NCI-H146 (cell line): ENCODE results near the gene NOB1.
"Not testable (repeated sequence)": the region's sequence is repeated elsewhere in the genome, so short reads cannot be mapped to it uniquely, and the experiment has no call there.

ENCODE experiments used
- DNase-seq: peaks from one replicate; lab custom pipeline; 2025; lab: John Stamatoyannopoulos, UW

Gene NOB1

GRCh38 chr16:69761983-69762813 is 7.5 kb upstream of the NOB1 start, which contains the start of gene WWP2:
Gene WWP2 (plus strand): TSS chr16:69762332. CDS start chr16:69787011, 24,679 bp downstream.
- DNase-seq: peak; percentile 86

GRCh38 chr16:69757375-69757774 is 2.6 kb upstream of the NOB1 start:
- DNase-seq: not testable (repeated sequence)

- DNase-seq: no peak
Measured at GRCh38 chr16:69756705-69757104, 2.0 kb upstream of the NOB1 start.

GRCh38 chr16:69754143-69754468 is 620 bp downstream of the NOB1 start:
- no peak for DNase-seq

- DNase-seq: no peak
Measured at GRCh38 chr16:69748694-69749345, 5.9 kb downstream of the NOB1 start.

- DNase-seq: no peak
Measured at GRCh38 chr16:69747115-69747514, 7.6 kb downstream of the NOB1 start.

- no peak for DNase-seq
Measured at GRCh38 chr16:69745959-69746358, 8.8 kb downstream of the NOB1 start.

GRCh38 chr16:69745232-69745612 is 9.5 kb downstream of the NOB1 start:
- no peak for DNase-seq

- no peak for DNase-seq
Measured at GRCh38 chr16:69744363-69745231, 10.1 kb downstream of the NOB1 start.

- no peak for DNase-seq
Measured at GRCh38 chr16:69741951-69742904, 12.5 kb downstream of the NOB1 start.

- no peak for DNase-seq
Measured at GRCh38 chr16:69741519-69741918, 13.2 kb downstream of the NOB1 start.

GRCh38 chr16:69732101-69732500 is 22.6 kb downstream of the NOB1 start:
- no peak for DNase-seq

- DNase-seq: not testable (repeated sequence)
Measured at GRCh38 chr16:69731280-69731679, 23.4 kb downstream of the NOB1 start.

- DNase-seq: not testable (repeated sequence)
Measured at GRCh38 chr16:69729030-69729429, 25.7 kb downstream of the NOB1 start.

GRCh38 chr16:69727916-69728270 is 26.8 kb downstream of the NOB1 start:
- DNase-seq: no peak

GRCh38 chr16:69726313-69727060 is 28.2 kb downstream of the NOB1 start, which contains the start of gene NQO1:
Gene NQO1 (minus strand): TSS chr16:69726560. CDS start chr16:69726439, 121 bp downstream.
- peak; percentile 95 for DNase-seq

- no peak for DNase-seq
Measured at GRCh38 chr16:69725480-69726312, 29.0 kb downstream of the NOB1 start.

GRCh38 chr16:69724981-69725479 is 29.7 kb downstream of the NOB1 start:
- DNase-seq: no peak

GRCh38 chr16:69724414-69724873 is 30.3 kb downstream of the NOB1 start:
- DNase-seq: no peak
